DMS153 treated with DMSO at 0.1 percent for 48 hours (cell line): Measurements from ENCODE around the gene CRBN.

Experiments
- DNase-seq: peaks from one replicate; lab custom pipeline; 2025; ENCODE audit not compliant: unreplicated experiment; lab: John Stamatoyannopoulos, UW

Gene CRBN

DNA sequence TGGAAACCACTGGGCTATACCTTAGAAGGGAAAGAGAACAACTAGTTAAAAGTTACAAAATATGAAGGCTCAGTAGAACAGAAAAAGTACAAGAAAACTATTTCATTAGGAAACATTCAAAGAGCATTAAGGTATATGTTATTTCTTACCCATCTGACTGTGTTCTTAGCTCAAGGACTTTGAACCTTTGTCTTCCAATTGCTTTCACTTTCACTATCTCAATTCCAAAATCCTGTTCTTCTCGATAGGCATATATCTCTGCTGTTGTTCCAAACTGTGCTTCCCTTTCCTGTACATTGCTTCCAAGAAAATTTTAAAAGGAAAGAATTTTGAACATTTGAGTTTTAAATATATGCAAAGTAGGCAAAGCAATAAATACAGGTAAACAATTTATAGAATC lies 6.9 kb downstream of the CRBN start:
- no peak for DNase-seq

- peak; percentile 1 for DNase-seq
Observed at GRCh38 chr3:3170998-3171397, 8.5 kb downstream of the CRBN start.

DNA sequence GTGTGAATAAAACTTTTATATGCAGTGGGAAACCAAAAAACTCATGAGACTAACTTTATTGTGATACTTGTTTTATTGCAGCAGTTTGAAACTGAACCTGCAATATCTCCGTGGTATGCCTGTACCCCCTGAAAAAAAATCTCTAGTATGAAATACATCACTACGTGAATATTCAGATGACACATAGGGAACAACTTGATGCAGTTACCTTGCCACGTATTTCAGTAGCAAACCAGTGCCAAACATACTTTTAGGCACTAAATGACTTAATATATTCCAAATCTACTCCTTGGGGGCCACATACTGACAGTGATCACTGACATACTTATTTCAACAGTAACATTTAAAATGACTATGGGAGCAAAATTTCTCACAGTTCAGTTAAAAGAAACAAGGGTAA lies 13.8 kb downstream of the CRBN start:
- no peak for DNase-seq

DNA sequence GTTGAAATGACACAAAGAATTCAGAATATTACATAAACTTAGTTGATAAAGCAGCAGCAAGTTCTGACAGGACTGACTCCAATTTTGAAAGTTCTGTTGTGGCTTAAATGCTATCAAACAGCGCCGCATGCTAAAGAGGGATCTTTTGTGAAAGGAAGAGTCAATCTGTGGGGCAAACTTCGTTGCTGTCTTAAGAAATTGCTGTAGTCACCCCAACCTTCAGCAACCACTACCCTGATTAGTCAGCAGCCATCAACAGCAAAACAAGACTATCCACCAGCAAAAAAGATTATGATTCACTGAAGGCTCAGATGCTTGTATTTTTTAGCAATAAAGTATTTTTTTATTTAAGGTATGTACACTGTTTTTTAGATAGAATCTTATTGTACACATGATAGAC lies 14.2 kb downstream of the CRBN start:
- no peak for DNase-seq

DNA sequence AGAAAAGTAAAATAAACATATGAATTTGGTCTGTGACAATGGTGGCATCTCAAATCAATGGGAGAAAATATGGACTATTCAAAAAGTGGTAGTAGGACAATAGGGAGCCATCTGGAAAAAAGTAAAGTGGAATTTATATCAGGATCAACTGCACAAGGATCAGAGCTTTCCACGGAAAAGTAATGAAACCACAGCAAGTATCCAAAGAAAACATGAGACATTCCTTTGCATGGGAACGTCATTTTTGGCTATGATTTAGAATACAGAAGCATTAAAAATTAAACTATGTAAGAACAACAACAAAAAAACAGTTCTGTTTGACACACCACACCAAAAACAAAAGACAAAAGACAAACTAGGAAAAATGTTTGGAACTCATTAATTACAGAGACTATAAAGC lies 18.7 kb downstream of the CRBN start:
- DNase-seq, result no peak

GRCh38 chr3:3157484-3157883 lies 22.0 kb downstream of the CRBN start:
- DNase-seq, result no peak

- no peak for DNase-seq
Observed at GRCh38 chr3:3154879-3155610, 24.4 kb downstream of the CRBN start.

GRCh38 chr3:3151513-3151912 lies 28.0 kb downstream of the CRBN start:
- no peak for DNase-seq

DNA sequence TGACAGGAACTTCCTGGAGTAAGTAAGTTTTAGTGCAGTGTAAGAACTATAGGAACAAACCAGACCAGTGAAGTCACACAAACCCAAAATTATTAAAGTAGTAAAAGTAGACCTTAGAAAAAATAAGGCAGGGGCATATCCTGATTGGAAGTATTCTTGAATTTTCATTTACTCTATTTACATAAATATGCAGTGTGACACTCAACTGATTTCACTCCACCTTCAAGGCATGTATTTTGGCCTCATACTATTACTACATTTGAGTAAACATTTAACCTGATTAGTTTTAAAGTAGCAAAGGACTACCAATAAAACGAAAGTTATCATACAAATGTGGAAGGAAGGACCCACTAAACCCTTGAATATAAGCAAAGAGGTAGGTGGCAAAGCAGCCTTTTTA lies 29.9 kb downstream of the CRBN start:
- no peak for DNase-seq

DNA sequence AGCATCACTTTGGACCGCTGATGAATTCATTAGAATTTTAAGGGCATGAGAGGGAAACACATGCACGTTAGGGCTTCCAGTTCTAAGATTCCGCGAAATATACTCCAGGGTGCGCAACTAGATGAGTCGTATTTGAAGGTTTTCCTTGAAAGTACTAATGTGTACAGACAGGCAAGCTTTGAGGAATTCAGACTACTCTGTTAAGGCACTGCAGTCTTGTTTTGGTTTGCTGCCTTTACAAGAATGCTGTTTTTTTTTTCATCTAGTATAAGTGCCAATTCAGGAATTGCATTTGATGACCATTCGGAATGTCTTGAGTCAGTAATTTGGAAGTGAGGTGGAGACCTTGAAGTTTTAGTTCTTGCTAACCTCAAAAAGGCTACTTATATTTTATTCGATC lies 33.7 kb downstream of the CRBN start:
- DNase-seq, result no peak

DNA sequence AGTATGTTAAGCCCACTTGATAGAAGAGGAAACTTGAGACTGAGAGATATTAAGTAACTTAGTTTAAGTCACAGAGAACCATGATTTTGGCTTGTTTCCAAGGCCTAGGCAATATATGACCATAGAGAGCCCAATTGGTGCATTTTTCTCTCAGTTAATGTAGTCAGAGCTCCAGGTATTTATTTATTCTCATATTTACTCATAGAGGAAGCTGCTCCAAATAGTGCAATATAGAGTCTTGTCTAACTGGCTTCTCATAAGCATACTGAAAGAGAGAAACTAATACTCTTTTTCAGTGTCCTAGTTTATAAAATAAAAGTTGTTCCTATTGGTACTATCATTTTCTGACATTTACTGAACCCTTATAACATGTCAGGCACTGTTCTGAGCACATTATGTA lies 37.6 kb downstream of the CRBN start:
- DNase-seq, result no peak

- no peak for DNase-seq
Observed at GRCh38 chr3:3137526-3137925, 42.0 kb downstream of the CRBN start.

GRCh38 chr3:3134750-3135448 lies 44.6 kb downstream of the CRBN start:
- no peak for DNase-seq

GRCh38 chr3:3133500-3133899 lies 46.0 kb downstream of the CRBN start:
- no peak for DNase-seq

- no peak for DNase-seq
Observed at GRCh38 chr3:3129579-3129978, 49.9 kb downstream of the CRBN start.

DNA sequence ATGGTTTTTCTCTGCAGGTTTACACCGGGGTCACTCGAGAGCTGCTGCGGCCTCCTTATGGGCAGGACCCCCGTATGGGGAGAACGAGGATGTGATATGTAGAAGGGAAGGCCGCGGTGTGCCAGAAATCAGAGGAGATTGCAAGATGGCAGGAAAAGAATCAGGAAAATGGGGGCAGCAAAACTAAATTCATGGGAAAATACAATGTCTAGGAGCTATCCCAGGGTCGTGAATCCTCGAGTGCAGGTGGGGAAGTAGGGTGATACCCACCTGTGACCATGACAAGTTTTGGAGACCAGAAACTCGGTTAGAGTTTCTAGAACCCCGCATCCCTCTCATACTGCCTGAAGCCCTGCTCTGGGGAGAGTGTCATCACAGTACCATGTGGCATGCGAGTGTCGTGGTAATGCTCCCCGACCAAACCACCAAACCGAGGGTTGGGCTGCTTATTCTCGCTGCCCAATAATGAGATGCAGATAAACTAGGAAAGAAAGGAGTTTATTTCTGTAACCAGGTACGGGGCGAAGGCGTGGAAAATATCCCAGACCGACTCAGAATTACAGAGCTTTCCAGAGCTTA lies 52.0 kb downstream of the CRBN start:
- DNase-seq, result no peak

GRCh38 chr3:3126477-3127431 lies 52.7 kb downstream of the CRBN start, which contains the start of gene TRNT1:
Gene TRNT1, plus strand, starts transcription at chr3:3126940. Its CDS starts 2,101 bp downstream, at chr3:3129041.
- peak; percentile 26 for DNase-seq

DNA sequence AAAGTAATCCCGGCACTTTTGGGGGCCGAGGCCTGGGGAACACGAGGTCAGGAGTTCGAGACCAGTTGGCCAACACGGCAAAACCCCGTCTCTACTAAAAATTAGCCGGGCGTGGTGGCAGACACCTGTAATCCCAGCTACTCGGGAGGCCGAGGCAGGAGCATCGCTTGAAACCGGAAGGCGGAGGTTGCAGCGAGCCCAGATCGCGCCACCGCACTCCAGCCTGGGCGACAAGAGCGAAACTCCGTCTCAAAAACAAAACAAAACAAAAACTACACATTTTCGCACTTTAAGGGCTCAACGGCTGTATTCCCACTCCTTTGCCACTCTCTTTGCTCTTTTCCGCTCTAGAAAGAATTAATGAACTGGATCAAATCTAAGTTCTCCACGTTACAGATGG lies 53.5 kb downstream of the CRBN start:
- DNase-seq, result no peak

DNA sequence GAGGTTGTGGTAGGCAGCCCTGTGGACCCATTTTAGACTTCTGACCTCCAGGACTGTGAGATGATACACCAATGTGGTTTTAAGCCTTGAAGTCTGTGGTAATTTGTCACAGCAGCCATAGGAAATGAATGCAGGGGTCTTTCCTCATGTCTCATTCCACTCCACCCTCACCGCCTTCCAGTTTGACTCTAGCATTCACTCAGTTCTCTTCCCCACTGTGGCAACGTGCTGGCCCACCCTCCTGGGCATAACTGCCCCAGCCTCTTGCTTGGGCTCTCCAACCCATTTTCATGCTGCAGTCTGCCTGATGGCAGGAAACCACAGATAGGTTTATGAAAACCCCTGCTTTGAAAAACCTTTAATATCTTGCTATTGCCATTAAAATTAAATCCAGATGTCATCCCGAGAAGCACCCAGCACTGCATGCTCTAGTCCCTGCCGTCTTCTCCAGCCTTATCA lies 60.1 kb downstream of the CRBN start:
- DNase-seq, result no peak

DNA sequence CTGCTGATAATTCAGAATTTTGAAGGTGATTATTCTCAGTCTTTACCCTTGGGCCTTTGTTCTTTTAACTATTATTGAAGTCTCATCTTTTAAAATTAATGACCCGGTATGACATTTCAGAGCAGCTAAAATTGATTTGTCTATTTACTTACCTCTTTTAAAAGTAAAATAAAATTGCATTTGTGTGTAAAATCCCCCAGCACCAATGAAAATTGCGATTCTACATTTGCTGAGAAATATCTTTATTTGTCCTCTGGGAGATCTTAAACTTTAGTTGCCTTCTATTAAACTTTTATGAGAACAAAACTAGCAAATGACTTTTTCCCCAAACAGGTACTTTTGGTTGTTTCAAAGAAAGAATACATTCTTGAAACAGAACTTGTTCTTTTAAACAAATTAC lies 61.8 kb downstream of the CRBN start:
- no peak for DNase-seq

GRCh38 chr3:3113042-3113709 lies 66.3 kb downstream of the CRBN start:
- DNase-seq, result no peak
